HTERT RPE-1 (cell line): ENCODE results near the gene RAP2A.

Experiments used
- in situ Hi-C: fragments of 300-500 bp; cut with MboI; formaldehyde crosslinking; loops from 4 replicates; pipeline ENCODE4 v1.14.3; 2020; ENCODE audit warnings: low sequenced_read_pairs

The RAP2A gene

DNA sequence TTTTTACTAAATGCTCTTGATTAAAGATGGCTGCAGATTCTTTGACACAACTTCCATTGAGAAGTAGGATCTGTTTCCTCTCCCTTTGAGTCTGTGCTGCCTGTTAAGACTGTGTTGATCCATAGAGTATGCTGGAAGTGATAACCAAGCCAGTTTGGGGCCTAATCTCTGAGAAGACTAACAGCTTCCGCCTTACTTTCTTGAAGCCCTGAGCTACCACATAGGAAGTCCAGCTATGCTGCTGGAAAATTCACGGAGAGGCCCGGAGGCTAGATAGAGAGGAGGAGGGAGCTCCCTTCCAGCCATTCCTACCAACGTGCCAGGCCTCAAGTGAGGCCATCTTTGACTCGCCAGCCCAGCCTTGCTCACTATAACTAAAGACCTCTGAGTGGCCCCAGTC is 12.5 kb downstream of the RAP2A start:
- in situ Hi-C loops, result no loop called here

DNA sequence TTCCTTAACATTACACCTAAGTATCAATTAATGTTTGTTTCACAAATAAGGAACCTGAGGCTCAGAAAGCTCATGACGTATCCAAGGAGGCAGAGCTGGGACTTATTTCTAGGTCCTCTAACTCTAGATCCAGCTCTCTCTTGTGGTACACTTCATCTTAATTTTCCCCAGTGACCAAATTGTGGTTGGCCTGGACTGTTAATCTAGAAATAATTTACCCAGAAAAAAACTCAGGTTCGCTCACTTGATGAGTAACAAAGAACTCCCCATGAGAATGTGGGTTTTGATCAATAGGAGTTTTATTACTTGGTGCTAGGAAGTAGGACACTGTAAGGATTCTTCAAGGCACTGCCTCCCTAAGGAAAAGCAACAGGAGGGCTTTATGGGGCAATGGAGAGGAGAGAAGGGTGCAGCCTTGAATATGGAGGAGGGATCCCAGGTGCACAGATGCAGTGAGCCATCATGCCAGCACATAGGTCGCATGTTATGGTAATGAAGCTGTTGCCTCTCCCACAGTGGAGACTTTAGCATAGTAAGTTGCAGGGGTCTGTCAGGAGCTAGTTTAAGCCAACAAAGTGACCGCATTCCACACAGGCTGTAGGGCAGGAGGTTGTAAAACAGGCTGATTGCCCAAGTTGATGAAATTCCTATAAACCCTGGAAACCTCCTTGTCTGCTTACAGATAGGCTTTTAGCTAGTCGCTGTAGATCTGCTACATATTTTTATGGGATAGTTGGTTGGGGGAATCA is 14.7 kb downstream of the RAP2A start:
- in situ Hi-C loops, result no loop called here

DNA sequence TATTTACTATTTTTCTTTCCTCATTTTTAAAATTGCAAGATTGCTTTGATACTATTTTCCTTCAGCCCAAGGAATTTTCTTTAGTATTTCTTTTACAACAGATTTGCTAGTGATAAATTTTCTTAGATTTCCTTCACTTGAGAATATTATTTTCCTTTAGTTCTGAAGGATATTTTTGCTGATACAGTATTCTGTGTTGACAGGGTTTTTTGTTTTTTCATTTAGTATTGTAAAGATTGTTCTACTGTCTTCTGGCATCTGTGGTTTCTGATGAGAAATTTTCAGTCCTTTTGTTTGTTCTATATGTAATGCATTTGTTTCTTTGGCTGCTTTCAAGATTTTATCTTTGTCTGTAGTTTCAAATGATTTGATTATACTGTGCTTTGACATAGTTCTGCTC is 20.7 kb downstream of the RAP2A start:
- in situ Hi-C loops, result no loop called here

DNA sequence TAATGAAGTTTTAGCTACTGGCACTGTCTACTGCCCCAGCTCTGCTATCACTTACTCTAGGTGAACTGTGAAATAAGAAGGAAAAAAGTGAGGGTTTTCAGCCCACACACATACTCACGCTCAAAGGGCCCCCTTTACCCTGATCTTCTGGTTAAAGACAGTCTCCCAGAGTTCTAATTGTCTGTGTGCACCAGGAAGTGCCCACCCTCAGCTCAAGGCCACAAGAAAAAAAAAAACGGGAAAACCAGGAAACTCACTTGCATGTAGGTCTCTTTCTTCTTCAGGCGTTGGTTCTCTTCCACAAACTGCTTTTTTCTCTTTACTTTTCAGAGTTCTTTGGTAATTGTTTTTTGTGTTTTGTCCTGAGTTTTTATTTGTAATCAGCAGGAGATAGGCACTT is 22.1 kb downstream of the RAP2A start:
- in situ Hi-C loops, result no loop called here

DNA sequence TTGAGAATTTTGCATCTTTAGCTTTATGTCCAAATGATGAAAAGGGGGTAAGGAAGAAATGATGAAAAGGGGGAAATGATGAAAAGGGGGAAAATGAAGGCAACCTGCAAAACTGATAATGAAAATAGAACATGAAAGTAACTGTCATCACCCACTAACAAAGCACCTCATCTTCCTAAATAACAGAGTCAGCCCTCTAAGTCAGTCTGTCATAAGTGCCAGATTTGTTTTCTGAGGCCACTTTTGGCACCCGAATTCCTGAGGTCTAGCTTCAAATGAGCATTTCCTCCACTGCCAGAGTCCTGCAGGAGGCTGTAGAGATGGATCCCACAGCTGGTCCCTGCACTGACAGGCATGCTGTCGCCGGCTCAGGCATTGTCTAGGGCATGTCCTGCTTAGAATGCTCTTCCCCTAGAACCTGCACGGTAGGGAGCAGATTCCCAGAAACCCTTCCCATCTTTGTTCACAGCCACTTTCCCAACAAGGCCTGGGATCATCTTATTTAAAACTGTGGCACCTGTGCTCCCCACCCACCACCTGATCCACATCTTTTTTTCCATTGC is 25.3 kb downstream of the RAP2A start:
- in situ Hi-C loops, result no loop called here

DNA sequence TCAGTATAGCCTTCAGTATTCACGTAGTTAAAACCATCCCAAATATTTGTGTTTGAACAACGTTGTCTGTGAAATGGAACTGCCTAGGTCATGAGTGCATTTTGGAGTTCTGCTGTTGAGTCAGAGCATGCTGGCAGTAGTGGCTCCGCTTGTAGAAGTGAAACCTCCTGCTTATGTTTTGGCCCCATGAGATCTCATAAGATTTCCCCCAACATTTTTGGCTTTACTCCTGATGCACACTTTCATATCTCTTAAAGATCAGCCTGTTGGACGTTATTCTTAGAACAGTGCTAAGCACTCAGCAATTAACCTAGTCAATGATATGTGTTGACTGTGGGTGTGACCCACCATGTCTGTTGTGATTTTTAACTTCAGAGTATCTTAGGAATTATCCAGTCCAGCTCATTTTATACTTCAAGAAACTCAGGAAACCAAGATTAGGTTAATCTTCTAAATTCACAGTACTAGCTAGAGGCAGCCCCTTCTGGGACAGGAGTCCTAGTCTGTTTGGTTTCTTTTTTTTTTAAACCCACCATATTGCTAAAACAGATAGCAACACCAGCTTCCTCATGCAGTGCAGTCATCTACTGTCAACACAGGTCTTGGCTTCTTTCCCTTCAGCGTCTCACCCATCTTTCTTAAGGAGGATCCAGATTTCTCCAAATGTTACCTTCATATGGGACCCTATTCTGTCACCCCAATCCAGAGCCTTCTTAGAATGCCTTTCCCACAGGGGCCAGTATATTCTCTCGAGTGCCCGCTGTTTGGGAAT is 26.2 kb downstream of the RAP2A start:
- in situ Hi-C loops, result no loop called here

DNA sequence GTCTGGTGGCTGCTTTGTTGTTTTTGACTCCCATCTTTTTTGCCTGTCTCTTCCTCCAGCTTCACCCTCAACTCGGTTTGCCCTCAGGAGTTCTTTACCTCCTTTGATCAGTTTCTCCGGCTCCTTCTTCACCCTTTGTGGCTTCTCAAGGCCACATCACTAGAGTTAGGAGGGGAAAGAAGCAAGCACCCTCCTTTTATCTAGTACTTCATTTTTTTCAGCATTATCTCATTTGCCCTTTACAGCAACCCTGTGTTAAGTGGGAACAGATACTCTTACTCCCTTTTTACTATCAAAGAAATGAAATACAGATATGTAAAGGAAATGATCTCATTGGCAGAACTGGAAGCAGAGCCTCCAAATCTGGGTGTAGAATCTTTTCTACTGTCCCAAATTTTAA is 26.9 kb downstream of the RAP2A start:
- in situ Hi-C loops, result no loop called here

DNA sequence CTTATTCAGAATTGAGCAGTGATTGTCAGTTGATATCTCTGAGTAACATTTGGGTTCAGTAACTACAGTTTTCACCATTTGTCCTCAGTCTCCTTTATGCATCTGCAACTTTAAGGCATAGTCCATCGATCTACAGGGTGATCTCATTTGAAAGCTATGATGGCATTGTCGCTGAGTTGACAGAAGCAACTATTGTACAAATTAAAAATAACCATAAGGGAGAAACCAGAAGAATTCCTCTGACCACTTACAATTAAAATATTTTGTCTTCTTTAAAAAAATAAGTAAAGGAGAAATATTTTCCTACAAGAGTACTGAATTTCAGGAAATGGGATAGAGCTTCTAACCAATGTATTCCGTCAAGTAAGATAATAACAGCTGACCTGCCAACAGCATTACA is 30.6 kb downstream of the RAP2A start:
- in situ Hi-C loops, result no loop called here

DNA sequence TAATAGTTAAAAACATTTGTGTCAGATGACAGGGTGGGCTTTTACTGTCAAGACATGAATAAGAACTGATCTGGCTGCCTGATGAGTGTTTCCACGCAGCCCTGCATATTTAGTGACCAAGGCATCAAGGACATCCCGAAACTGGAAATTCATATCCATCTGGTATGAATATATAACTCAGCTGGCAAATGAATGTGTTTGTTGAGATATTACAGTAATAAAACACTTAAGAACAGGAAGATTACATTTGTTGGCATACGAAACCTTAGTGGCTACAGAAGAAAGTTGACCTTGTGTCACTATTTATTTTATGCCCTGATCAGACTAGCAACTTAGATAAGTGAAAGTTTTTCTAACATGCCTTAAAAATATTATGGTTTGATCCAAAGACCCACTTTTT is 32.8 kb downstream of the RAP2A start:
- in situ Hi-C loops, result no loop called here

DNA sequence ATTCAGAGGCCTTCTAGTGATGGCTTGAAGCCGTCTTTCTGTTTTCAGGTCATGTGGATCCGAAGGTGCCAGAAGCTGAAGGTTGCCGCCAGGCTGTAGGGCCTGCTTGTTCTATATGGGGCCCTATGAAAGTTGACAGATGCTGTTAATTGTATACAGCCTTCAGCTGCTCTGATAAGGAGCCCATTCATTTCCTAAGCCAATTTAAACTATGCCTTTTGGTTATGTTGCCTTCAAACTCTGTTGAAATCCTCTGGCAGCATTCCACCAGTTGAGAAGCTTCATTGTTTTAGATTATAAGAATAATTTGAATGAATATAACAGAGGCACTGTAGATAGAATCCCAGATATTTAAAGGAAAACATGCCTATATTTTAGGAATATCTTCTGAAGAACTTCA is 34.4 kb downstream of the RAP2A start:
- in situ Hi-C loops, result no loop called here

DNA sequence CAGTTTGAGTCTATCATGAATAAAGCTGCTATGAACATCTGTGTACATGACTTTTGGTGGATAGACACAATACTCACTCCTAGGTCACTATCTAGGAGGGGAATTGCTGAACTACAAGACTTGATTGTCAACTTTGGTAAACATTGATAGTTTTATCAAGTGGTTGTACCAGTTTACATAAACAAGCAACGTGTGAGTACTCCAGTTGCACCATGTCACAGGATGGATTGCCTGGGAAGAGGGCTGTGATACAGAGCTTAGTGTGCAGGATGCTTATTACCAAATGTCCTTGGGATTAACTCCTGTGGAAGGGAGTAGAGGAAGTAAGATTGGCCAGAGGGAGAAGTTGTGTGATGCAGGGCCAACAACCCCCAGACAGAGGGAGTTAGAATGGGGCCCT is 37.7 kb downstream of the RAP2A start:
- in situ Hi-C loops, result no loop called here

DNA sequence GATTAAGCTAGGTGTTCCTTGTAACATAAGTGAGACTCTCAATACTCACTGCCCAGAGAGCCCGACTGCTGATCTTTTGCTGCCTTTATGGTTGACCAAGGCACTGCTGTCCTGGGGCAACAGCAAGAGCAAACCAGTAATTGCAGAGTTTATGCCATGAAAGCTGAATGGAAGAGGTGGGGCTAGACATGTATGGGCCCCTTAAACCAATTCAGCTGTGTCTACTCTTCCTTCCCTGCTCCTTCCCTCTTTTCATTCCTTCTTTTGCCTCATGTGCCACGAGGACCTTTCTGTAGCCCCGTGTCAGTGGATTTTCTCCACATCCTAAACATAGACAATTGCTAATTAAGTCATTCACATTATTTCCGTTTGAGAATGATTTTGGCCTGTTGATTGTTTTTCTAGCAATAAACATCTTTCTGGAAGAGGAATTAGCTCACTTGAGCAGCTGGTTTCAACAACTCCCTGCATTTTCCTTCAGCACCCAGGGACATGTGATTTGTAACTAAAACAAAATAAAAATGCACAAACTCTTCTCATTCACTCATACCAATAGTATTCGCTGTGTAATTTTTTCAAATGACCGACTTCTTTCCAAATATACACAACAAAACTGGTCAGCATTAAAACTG is 40.5 kb downstream of the RAP2A start:
- in situ Hi-C loops, result no loop called here

DNA sequence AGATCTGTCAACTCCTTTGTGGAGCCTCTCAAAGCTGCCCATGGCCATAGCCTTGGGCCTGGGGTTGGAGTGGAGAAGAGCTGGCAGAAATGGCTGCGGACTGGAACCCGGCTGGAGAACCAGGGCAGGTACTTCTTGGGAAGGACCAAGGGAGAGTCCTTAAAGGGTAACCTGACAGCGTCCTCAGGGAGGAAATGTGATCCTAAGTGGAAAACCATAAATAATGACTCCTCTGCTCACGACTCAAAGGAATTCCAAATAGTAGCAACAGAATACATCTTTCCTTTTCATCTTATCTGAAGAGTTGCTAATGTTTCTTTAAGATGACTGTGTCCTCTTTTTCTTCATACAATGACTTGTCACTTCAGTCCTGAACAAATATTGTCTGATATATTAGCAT is 41.0 kb downstream of the RAP2A start:
- in situ Hi-C loops, result no loop called here

DNA sequence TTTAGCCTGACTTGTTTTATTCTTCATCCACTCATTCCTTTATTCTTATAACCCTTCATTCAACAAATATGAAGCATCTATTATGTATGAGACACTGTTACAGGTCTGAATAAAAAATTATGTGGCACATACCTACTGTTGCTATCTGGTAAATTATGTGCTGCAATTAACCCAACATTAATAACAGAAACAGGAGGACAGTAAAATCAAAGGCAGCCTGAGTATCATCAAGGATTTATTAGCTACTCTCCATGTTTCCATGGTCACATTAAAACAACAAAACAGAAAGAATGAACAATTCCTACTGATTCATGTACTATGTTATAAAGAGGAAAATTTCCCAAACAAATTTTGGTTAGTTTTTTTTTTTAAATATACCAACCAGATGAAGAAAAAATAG is 43.9 kb downstream of the RAP2A start:
- in situ Hi-C loops, result no loop called here

DNA sequence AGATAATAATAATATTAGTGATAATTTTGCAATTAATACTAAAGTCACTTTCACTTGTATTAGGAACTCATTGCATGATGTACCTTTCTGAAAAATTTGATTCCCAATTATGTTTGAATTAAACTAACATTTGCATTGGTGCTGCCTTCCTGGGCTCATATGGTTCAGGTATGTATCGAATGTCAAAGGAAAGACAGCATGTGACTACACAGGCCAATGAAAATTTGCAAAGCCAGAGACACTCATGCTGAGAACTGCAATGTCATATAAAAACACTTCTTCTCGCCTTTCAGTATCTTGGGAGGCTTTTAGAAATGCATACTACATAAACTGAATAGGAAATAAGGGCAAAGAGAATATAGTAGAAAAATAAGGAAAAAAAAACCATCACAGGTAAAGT is 44.3 kb downstream of the RAP2A start:
- in situ Hi-C loops, result no loop called here

DNA sequence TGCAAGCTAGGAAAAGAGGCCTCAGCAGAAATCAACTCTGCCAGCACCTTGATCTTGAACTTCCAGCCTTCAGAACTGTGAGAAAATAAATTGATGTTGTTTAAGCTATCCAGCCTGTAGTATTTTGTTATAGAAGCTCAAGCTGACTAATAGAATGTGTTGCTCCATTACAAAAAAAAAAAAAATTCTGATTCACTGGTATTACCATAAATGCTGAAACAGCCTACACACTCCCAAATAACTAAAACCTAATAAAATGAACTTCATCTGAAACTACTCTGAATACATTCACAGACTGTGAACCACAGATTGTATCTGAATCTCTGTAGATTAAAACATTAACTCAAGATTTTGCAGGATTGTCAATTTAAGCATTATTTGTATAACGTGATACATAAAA is 49.5 kb downstream of the RAP2A start:
- in situ Hi-C loops, result no loop called here

DNA sequence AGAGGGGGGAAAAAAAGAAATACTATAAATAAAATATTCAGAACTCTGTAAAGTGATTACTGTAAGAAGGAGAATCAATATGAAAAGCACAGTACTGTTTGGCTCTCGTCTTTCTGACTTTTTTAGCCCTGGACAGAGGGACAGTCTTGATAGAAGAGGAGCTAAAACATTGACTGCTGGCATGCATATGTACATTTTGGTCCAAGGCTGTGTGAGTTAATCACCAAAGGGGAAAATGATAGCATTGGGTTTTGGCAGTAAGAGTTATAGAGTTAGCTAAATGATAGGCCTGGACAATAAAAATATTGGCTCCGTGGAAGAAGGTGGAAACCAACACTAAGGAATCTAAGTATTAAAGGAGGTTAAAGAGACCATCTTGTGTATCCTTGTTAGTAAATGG is 50.3 kb downstream of the RAP2A start:
- in situ Hi-C loops, result no loop called here

DNA sequence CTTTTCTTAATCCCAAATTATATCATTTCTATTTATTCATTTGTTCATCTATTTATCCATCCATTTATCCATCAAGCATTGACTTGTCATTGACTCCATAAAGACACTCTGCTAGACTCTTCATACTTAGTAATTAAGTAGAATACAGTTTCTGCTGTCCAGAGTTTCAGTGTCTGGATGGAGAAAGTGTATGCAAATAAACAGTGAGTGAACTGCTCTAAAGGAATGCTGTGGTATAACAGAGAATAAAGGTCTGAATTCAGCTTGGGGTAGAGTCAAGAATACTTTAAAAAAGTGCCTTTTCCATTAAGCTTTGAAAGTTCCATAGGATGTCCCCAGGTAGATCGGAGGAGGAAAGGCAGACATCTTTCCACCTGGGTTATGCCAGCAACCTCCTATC is 51.4 kb downstream of the RAP2A start:
- in situ Hi-C loops, result no loop called here

DNA sequence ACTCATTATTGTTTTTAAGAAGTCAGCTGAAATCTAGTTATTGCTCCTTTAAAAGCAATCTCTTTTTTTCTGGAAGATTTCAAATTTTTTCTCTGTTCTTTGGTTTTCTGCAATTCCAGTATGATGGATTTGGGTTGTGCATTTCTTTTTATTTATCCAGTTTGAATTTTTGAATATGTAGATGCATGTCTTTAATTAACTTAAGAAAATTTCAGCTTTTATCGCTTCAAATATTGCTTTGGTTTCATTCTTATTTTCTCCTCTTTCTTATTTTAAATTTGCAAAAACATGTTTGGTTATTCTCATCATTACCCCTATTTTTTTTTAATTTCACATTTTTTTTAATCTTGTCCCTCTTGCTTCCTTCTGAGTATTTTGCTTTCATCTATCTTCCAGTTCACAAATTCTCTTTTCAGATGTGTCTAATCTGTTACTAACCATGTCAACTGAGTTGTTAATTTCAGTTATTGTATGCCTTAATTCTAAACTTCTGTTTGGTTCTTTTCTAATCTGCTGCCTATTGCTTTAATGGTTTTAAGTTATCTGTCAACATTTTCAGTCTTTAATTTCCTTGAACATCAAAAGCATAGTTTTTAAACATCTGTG is 56.8 kb downstream of the RAP2A start:
- in situ Hi-C loops, result no loop called here

DNA sequence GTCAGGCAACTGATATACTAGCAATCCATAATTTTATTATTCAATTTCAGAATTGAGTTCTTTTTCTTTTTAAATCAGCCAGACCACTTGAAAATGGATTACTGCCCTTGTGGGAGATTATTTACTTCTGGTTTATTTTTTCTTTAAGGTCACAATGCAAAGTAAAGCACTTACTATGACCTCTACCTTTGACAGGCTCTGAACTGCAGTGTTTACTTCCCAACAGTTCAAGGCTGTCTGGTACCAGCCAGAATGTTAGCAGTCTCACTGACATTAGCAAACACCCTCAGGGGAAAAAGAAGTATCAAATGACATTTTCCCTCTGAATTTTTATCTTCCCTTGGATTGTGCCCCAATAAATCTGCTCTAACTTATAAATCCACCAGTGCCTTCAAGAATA is 57.5 kb downstream of the RAP2A start:
- in situ Hi-C loops, result no loop called here

DNA sequence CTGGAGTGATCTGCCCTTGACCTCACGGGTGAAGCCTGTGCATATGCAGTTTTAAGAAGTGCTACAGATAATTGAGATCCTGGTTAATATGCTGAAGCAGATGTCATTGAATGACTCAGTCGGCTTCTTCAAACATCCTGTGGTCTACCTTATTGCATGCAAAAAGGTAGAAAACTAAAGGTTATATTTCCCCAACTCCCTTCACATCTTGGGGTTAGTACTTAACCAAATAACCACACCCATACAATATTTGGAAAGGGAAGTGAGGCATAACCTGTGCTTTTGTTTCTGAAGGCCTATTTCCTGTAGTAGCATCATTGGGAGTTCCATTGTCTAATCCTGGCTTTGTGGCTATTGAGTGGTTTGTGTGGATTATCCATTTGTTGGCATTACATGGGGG is 58.3 kb downstream of the RAP2A start:
- in situ Hi-C loops, result no loop called here
